B cell (primary cell): Measurements from ENCODE around the gene HOXD3.
A peak's percentile ranks its signal among the peaks of the same experiment; 100 is the strongest.

Experiments used
- EZH2 ChIP-seq: IDR thresholded peaks from 2 replicates; pipeline ENCODE4 v1.6.1; 2012; ENCODE audit warnings: borderline replicate concordance, low read depth, mild to moderate bottlenecking, moderate library complexity, low read length; ENCODE audit not compliant: insufficient read depth, poor library complexity, severe bottlenecking
- TF ChIP-seq, protein P1 (sequence below): fragments of 200-600 bp; IDR thresholded peaks from one replicate; pipeline ENCODE4 v1.8.0; 2022; ENCODE audit warnings: antibody characterized with exemption, mild to moderate bottlenecking

DNA sequence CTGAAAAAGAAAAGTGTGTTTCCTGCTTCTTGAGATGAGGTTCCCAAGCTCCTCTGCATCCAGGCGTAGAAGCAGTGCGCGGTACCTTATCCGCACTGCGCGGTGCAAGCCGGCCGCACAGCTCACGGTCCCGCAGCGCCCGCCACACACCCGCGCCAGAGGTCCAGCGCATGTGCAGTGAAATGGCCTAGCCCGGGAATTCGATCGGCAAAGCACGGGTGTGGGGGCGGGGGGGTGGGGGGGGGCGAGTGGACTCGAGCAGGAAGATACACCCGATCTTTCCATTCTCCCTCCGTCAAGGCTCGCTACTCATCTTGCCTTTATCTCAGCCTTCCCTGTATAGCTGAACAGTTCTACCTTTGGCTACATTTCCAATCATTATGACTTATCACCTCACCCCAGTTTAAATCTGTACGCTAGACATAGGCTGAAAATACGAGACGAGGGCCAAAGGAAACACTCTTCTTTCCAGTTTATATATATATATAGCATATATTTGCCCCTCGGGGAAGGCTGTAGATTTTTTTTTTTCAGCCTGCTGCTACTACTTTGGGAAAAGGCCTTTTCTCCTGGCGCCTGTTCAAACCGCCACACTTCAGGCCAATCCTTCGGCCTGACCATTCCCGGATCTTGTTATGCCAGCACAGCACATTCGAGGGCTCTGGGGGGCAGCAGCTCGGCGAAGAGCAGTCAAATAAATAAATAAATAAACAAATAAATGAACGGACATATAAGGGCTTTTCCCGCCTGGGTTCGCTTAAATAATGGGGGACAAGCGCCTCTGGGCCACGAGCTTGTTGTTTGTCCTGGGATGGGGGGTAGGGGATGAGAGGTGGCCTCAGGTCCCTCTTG lies 17.2 kb upstream of the HOXD3 start:
- TF ChIP-seq, protein P1, sequence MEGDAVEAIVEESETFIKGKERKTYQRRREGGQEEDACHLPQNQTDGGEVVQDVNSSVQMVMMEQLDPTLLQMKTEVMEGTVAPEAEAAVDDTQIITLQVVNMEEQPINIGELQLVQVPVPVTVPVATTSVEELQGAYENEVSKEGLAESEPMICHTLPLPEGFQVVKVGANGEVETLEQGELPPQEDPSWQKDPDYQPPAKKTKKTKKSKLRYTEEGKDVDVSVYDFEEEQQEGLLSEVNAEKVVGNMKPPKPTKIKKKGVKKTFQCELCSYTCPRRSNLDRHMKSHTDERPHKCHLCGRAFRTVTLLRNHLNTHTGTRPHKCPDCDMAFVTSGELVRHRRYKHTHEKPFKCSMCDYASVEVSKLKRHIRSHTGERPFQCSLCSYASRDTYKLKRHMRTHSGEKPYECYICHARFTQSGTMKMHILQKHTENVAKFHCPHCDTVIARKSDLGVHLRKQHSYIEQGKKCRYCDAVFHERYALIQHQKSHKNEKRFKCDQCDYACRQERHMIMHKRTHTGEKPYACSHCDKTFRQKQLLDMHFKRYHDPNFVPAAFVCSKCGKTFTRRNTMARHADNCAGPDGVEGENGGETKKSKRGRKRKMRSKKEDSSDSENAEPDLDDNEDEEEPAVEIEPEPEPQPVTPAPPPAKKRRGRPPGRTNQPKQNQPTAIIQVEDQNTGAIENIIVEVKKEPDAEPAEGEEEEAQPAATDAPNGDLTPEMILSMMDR: no peak
- peak; percentile 16 for TF ChIP-seq EZH2
